Smooth muscle cell (in vitro differentiated cells): ENCODE results near the gene RNF168. TPM values are rescaled to one million over a fixed set of nuclear protein-coding genes. Genes with fewer than 3 reads are reported as not detected.
"Not testable (repeated sequence)": the region's sequence is repeated elsewhere in the genome, so short reads cannot be mapped to it uniquely, and the experiment has no call there.

Source experiments
- DNase-seq: peaks from one replicate; lab custom pipeline; 2025; ENCODE audit not compliant: unreplicated experiment; lab: John Stamatoyannopoulos, UW
- H2AFZ ChIP-seq: fragments of 200-600 bp; sonication (generic); 2 replicates; pipeline ENCODE4 v1.6.0; 2016; ENCODE audit warnings: antibody characterized with exemption, low read depth, mild to moderate bottlenecking
- H3F3A ChIP-seq: fragments of 200-600 bp; sonication (generic); 2 replicates; pipeline ENCODE4 v1.6.0; 2017; ENCODE audit warnings: antibody characterized with exemption, low read depth
- H3K27ac ChIP-seq: fragments of 200-600 bp; sonication (generic); 2 replicates; pipeline ENCODE4 v1.5.1; 2016; ENCODE audit warnings: low read depth, mild to moderate bottlenecking
- H3K27me3 ChIP-seq: fragments of 200-600 bp; sonication (generic); 2 replicates; pipeline ENCODE4 v1.6.1; 2016; ENCODE audit warnings: low read depth, mild to moderate bottlenecking
- H3K36me3 ChIP-seq: fragments of 200-600 bp; sonication (generic); 2 replicates; pipeline ENCODE4 v1.5.1; 2016; ENCODE audit warnings: low read depth
- H3K4me1 ChIP-seq: fragments of 200-600 bp; sonication (generic); 2 replicates; pipeline ENCODE4 v1.5.1; 2016; ENCODE audit warnings: low read depth
- H3K4me2 ChIP-seq: fragments of 200-600 bp; sonication (generic); 2 replicates; pipeline ENCODE4 v1.6.0; 2016; ENCODE audit warnings: mild to moderate bottlenecking
- H3K4me3 ChIP-seq: fragments of 200-600 bp; sonication (generic); 2 replicates; pipeline ENCODE4 v1.5.1; 2016; ENCODE audit warnings: mild to moderate bottlenecking
- H3K79me2 ChIP-seq: fragments of 200-600 bp; sonication (generic); 2 replicates; pipeline ENCODE4 v1.6.0; 2016; ENCODE audit warnings: low read depth, mild to moderate bottlenecking
- H3K9ac ChIP-seq: fragments of 200-600 bp; sonication (generic); 2 replicates; pipeline ENCODE4 v1.6.0; 2016; ENCODE audit warnings: low read depth
- H3K9me3 ChIP-seq: fragments of 200-600 bp; sonication (generic); replicated peaks from 2 replicates; pipeline ENCODE4 v1.5.1; 2016; ENCODE audit warnings: low read depth
- H4K20me1 ChIP-seq: fragments of 200-600 bp; sonication (generic); 2 replicates; pipeline ENCODE4 v1.6.0; 2016; ENCODE audit warnings: low read depth
- CTCF ChIP-seq: fragments of 200-600 bp; sonication (generic); IDR thresholded peaks from 2 replicates; pipeline ENCODE4 v1.5.1; 2017; ENCODE audit warnings: borderline replicate concordance, mild to moderate bottlenecking, antibody characterized with exemption; ENCODE audit not compliant: insufficient read depth, poor library complexity, severe bottlenecking
- WGBS: methylation state at CpG from one replicate; pipeline ENCODE4 v1.1.7; 2016; ENCODE audit warnings: low lambda C conversion rate; 5-methylcytosine and 5-hydroxymethylcytosine counted together
- polyA plus RNA-seq: library from polyadenylated mRNA; unstranded; fragments of >200 nt; fragmentation: Nextera tagmentation; extraction: Ambion mirVana; gene quantifications from 2 replicates; pipeline ENCODE4 v1.2.1, GENCODE V29; 2016
- total RNA-seq: library from RNA; depleted of rRNA; stranded (reverse); fragments of >200 nt; gene quantifications from 2 replicates; pipeline ENCODE4 v1.2.3, GENCODE V29; 2014

Gene RNF168
- total and polyA plus RNA-seq, 2 experiments from 2014 or later: 8.1 to 25.9 TPM

GRCh38 chr3:196454935-196455334 is 48.6 kb downstream of the RNF168 start:
- Histone ChIP-seq H2AFZ (no peak overlapping the region), H3F3A (no peaks in the 10 kb centered on the region), H3K4me1 (no peaks in the 10 kb centered on the region), H3K27ac (no peak overlapping the region), H4K20me1 (no peaks in the 10 kb centered on the region), H3K27me3 (no peaks in the 10 kb centered on the region), H3K9ac (no peak overlapping the region), H3K4me3 (no peak overlapping the region), H3K9me3 (no peaks in the 10 kb centered on the region), H3K4me2 (no peak overlapping the region), H3K79me2 (no peaks in the 10 kb centered on the region), H3K36me3 (no peaks in the 10 kb centered on the region)
- no peak for TF ChIP-seq CTCF
- DNase-seq: no peak
- 95% methylated on average over 6 of the region's 6 CpGs for WGBS

GRCh38 chr3:196445391-196445790 is 58.2 kb downstream of the RNF168 start:
- not testable (repeated sequence) for H3K27me3 ChIP-seq, H3K4me2 ChIP-seq, DNase-seq, H4K20me1 ChIP-seq, H3K4me3 ChIP-seq, H3K9me3 ChIP-seq, H2AFZ ChIP-seq, H3K79me2 ChIP-seq, H3K4me1 ChIP-seq, H3K27ac ChIP-seq, H3K9ac ChIP-seq, H3F3A ChIP-seq, H3K36me3 ChIP-seq
- WGBS: 98% methylated on average over 4 of the region's 7 CpGs

- TF ChIP-seq CTCF: no peak
- H3K4me2 ChIP-seq: no peak overlapping the region
- no peak for DNase-seq
- H3K4me3 ChIP-seq: no peak overlapping the region
- no peak overlapping the region for H2AFZ ChIP-seq
- no peaks in the 10 kb centered on the region for H3K4me1 ChIP-seq
- H3K9me3 ChIP-seq: no peaks in the 10 kb centered on the region
- H4K20me1 ChIP-seq: no peaks in the 10 kb centered on the region
- H3K27ac ChIP-seq: no peak overlapping the region
- 38% methylated on average over 1 of the region's 2 CpGs for WGBS
- H3K79me2 ChIP-seq: no peaks in the 10 kb centered on the region
- no peaks in the 10 kb centered on the region for H3K27me3 ChIP-seq
- H3K9ac ChIP-seq: no peak overlapping the region
- H3F3A ChIP-seq: no peaks in the 10 kb centered on the region
- H3K36me3 ChIP-seq: no peaks in the 10 kb centered on the region
These were observed 59.1 kb downstream of the RNF168 start for GRCh38 chr3:196444500-196444894.

GRCh38 chr3:196440696-196441095 is 62.9 kb downstream of the RNF168 start:
- H3K4me1 ChIP-seq: no peaks in the 10 kb centered on the region
- no peaks in the 10 kb centered on the region for H3K36me3 ChIP-seq
- no peak overlapping the region for H2AFZ ChIP-seq
- no peaks in the 10 kb centered on the region for H4K20me1 ChIP-seq
- no peak for TF ChIP-seq CTCF
- no peaks in the 10 kb centered on the region for H3K79me2 ChIP-seq
- no peak overlapping the region for H3K27ac ChIP-seq
- H3K4me2 ChIP-seq: no peak overlapping the region
- no peak overlapping the region for H3K9ac ChIP-seq
- H3K9me3 ChIP-seq: no peaks in the 10 kb centered on the region
- no peaks in the 10 kb centered on the region for H3K27me3 ChIP-seq
- no peak overlapping the region for H3K4me3 ChIP-seq
- DNase-seq: no peak
- H3F3A ChIP-seq: no peaks in the 10 kb centered on the region
- WGBS: 75% methylated on average over 3 of the region's 3 CpGs
